Measurements from ENCODE around the gene UNC45A.
"Not testable (repeated sequence)": the region's sequence is repeated elsewhere in the genome, so short reads cannot be mapped to it uniquely, and the experiment has no call there.

UNC45A gene

GRCh38 chr15:90903733-90904536, 31.1 kb upstream of the UNC45A start:
- no peak for DNase-seq

GRCh38 chr15:90904746-90905145, 30.3 kb upstream of the UNC45A start:
- DNase-seq: no peak

- DNase-seq: no peak
Observed at GRCh38 chr15:90905306-90906180, 29.5 kb upstream of the UNC45A start.

DNA sequence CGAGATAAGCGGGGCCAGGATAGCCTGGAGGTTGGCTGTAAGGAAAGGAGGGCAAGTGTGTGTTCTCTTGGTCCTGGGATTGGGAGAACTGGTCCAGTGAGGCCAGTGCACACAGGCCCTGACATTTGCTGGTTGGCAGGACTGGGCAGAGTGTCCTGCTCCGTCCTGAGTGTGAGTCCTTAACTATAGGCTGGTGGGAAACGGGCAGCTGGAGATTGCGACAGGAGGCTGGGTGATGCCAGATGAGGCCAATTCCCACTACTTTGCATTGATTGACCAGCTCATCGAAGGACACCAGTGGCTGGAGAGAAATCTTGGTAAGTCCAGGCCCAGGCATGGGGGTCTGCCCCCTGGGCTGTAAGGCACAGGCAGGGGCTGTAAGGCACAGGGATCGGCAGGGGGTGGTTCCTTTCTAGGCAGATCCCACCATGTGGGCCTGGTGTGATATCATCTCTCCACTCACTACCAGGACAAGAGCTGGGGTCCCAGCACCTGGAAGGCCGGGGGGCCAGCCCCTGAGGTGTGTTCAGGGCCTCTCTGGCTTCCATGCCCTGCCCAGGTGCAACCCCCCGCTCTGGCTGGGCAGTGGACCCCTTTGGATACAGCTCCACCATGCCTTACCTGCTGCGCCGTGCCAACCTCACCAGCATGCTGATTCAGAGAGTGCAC, 28.8 kb upstream of the UNC45A start:
- DNase-seq: no peak

DNA sequence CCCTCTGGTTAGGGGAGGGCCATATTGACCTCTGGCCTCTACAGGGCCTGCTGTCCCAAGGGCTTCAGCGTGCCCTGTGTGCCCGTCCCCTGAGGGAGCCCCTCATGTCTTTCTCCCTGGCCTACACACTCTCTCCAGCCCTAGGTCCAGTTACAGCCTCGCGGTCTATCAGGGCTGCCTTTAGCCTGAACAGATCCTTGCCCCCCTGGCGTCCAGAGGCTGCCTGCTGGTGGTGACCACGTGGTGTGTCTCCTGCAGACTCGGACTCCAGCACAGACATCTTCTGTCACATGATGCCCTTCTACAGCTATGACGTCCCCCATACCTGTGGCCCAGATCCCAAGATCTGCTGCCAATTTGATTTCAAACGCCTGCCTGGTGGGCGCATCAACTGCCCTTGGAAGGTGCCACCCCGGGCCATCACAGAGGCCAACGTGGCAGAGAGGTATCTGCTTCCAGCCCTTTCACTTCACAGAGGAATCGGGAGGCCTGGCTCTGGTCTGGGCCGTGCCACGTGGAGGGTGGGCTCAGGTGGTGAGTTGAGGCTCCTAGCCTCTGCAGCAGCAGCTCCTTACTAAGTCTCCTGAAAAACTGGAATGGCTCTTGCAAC, 27.9 kb upstream of the UNC45A start:
- no peak for DNase-seq

DNA sequence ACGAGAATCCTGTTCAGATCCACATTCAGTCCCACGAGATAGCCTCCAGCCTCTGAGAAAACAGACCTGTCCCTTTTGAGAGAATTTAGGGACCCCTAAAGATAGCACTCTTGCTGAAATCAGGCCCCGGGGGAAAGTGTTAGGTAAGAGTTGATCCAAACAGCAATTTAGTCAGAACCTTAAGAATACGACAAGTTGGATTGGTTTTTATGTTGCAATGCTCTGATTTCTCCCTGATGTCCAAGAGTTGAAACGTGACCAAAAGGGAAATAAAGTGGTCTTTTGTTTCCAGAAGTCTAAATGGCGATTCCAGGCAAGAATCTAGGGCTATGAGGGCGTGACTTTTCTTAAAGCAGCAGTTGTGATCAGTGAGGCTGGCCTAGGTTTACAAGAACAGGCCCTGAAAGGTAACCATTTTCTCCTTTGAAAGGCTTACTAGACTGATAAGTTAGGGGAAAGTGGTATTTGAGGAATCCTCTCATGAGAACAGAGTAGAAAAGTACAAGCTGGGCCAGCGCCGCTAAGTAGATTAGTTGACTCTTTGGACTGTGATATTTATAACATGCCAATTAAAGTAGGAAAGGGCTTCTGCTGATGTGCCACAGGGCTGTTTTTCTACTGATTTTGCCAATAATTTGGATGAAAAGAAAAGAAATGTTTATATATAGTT, 27.1 kb upstream of the UNC45A start:
- DNase-seq: no peak

GRCh38 chr15:90909449-90909848, 25.6 kb upstream of the UNC45A start:
- DNase-seq: not testable (repeated sequence)

DNA sequence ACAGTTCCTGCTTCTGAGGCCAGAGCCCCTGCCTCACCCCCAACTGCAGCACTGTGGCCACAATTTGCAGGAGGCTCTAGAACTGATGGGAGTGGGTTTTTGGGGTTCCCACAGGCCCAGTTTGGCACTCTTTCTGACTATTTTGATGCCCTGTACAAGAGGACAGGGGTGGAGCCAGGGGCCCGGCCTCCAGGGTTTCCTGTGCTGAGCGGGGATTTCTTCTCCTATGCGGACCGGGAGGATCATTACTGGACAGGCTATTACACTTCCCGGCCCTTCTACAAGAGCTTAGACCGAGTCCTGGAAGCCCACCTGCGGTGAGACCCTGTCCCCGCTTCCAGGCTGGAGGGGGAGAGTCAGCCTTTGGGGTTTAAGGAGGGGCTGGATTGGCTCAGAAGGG, 25.1 kb upstream of the UNC45A start:
- no peak for DNase-seq

DNA sequence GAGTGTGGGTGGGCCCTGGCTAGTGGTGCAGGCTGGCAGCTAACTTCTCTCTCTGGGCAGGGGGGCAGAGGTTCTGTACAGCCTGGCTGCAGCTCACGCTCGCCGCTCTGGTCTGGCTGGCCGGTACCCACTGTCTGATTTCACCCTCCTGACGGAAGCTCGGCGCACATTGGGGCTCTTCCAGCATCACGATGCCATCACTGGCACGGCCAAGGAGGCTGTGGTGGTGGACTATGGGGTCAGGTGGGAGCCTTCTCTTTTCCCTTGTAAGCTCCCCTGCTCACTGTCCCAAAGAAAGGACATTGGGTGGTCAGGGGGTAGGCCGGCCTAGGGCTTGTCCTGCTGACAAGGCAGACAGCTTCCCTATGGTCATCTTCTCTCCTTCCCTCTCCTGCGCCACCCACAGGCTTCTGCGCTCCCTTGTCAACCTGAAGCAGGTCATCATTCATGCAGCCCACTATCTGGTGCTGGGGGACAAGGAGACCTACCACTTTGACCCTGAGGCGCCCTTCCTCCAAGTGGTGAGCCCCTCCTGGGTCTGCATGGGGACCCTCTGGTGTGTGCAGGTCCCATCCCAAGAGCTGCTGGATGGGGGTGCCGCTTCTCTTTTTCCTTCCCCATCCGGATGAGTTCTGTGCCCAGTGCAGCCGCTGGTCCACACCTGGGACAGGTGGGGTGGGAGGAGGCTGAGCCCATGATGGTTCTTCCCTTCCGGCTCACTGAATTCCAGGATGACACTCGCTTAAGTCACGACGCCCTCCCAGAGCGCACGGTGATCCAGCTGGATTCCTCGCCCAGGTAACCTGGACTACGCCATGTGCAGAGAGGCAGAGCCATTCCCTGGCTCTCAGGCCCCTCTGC, 24.4 kb upstream of the UNC45A start:
- no peak for DNase-seq

DNA sequence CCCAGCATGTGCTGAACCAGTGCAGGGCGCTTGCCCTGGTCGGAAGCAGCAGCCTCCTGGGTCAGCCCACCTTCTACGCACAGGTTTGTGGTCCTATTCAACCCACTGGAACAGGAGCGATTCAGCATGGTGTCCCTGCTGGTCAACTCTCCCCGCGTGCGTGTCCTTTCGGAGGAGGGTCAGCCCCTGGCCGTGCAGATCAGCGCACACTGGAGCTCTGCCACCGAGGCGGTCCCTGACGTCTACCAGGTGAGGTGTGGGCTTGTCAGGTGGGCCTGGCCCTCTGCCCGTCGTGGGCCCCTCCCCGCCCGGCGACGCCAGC, 23.8 kb upstream of the UNC45A start:
- DNase-seq: no peak

GRCh38 chr15:90911906-90912769, 22.9 kb upstream of the UNC45A start:
- DNase-seq: no peak

DNA sequence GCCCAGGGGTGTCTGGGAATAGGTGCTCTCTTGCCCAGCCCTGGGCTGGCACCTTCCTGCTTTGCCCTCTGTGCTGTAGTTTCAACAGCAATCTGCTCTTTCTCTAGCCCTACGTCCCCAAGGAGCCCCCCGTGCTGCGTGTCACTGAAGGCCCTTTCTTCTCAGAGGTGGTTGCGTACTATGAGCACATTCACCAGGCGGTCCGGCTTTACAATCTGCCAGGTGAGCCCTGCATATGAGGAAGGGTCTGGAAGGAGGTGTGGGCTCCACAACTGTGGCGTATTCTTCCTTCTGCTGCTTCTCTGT, 22.4 kb upstream of the UNC45A start:
- DNase-seq: no peak

DNA sequence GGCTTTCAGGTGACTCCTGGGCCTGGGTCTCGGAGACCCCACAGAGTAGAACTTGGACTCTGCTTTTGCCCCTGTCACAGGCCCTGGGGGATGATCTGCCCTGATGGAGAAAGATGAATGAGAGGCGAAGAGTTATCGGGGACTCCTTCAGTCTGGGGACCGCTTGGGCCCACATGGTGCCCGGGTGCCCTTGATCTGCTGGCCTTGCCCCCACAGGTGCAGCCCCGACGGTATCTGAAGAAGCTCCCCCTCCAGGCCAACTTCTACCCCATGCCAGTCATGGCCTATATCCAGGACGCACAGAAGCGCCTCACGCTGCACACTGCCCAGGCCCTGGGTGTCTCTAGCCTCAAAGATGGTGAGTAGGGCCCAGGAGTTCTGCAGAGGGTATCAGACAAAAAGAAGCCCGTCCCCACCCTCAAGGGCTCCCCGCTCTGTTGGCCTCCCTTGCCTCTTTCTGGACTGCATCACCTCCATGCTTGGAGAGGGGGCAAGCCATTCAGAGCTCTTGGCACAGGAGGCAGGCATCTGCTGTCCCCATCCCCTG, 21.6 kb upstream of the UNC45A start:
- no peak for DNase-seq

- no peak for DNase-seq
Observed at GRCh38 chr15:90914305-90915080, 20.6 kb upstream of the UNC45A start.

GRCh38 chr15:90915216-90915807, 19.8 kb upstream of the UNC45A start:
- DNase-seq: no peak

DNA sequence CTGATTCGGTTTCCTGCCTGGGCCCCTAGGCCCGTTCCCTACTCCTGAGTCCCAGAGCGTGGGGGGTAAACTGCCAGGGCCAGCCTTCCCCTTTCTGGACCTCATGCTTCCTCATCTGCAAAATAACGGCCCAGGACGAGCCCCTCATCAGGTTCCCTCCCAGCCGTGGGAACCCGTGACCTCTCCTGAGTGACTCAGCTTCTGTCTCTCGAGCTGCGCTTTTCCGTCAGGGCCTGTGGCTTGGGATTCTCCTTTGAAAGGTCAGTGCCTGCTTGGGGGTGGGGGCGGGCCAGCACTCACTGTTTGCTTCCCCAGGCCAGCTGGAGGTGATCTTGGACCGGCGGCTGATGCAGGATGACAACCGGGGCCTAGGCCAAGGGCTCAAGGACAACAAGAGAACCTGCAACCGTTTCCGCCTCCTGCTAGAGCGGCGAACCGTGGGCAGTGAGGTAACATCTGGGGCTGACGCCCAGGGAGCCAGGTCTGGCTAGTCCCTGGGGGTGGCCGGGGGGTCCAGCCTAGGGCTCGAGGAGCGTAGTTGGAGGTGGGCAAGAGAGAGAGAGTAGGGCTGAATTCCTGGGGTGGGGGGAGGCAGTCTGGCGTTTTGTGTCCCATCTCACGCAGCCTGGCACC, 19.2 kb upstream of the UNC45A start:
- no peak for DNase-seq

GRCh38 chr15:90916461-90916860, 18.6 kb upstream of the UNC45A start:
- DNase-seq: no peak

- DNase-seq: no peak
Observed at GRCh38 chr15:90917569-90917968, 17.5 kb upstream of the UNC45A start.
